Measurements from ENCODE around the gene NXT1.
A peak's percentile ranks its signal among the peaks of the same experiment; 100 is the strongest.
"Not testable (repeated sequence)": the region's sequence is repeated elsewhere in the genome, so short reads cannot be mapped to it uniquely, and the experiment has no call there.

Gene NXT1

DNA sequence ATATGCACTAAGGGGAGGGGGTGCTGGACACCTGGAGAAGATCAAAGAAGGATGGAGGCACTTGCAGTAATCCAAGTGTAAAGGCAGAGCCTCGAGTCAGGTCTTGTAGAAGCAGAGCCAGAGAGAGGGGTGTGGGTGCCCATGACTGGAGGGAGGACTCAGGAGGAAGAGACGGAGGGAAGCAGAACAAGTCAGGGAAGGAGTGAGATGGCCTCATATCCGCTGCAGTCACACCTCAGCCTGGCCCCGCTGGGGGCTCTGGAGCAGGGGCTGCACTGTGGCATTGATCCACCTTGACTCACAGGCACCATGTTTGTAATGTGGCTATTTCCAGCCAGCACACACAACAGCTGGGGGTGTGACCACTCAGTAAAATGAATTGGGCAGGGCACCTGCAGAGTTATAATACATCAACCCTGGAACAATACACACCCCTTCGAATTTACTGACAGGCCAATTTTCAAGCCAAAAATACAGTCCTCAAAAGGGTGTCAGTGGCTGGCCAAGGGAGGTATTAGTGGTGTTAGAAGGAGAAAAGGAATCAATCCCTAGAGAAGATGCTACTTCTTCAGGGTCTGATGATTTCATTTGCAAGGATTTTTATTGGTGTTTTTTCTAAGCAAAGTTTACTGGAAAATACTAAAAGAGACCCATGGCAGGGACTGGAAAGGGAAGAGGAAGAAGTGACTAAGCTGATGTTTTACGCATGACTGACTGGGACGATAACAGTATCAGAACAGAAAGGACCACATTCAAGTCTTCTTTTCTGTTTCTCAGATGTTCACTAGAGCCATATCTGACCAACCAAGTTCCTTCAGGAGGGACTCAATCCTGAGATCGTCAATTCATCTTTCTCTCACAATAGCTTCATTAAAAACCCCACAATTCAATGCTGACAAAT lies 18.9 kb upstream of the NXT1 start:
- DNase-seq: no peak

DNA sequence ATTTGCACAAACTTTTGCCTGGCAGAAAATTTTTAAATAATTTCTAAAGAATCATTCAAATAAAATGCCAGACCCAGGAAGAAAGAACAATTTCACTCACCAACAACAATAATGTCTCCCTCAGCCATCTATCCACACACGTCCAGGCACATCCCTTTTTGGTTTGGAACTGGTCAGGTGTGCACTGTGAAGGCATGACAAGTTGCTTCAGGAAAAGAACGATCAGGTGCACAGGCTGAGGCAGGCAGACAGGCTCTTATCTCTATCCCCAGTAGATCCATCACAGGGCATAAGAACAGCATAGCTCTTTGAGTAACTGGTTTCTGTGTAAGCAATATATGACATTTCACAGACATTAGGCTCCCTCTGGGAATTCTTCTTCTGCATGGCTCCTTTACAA lies 18.1 kb upstream of the NXT1 start:
- no peak for DNase-seq

- DNase-seq: no peak
These were observed 16.5 kb upstream of the NXT1 start for GRCh38 chr20:23334111-23334510.

DNA sequence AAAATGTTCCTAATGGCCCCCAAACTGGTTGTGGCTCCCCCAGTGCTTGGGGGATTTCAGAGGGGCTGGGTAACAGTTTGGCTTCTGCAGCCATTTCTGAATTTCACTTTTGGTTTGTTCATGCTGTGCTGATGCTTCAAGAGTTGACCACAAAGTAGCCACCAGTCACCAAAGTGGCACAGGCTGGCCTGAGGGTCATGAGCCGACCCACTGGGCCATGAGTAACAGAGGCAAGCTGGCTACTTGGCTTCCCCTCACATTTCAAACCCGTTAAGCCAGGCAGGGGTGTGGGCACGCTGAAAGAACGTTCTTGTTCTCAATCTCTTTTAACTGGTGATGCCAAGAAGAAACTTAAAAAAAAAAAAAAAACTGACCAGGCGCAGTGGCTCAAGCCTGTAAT lies 15.1 kb upstream of the NXT1 start:
- DNase-seq: no peak

GRCh38 chr20:23336476-23336875 lies 14.1 kb upstream of the NXT1 start:
- no peak for DNase-seq

DNA sequence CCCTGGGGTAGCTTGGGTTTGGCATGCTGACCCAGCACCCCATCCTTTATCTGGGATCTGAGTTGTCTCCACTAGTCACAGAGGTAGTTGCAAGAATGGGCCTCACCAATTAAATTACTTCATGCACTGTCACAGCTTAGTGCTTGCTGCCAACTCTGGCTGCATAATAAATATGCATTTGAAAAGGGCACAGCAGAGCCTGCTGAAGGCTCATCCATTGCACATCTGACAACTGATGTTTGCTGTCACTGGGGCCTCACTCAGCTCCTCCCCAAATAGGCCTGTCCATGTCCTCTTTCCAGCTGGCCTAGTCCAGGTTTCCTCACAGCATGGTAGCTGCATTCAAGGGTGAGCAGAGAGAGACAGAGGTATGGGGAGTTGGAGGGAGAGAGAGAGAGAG lies 13.3 kb upstream of the NXT1 start:
- no peak for DNase-seq

- no peak for DNase-seq
These were observed 10.6 kb upstream of the NXT1 start for GRCh38 chr20:23339986-23340385.

- no peak for DNase-seq
These were observed 10.1 kb upstream of the NXT1 start for GRCh38 chr20:23340524-23340923.

DNA sequence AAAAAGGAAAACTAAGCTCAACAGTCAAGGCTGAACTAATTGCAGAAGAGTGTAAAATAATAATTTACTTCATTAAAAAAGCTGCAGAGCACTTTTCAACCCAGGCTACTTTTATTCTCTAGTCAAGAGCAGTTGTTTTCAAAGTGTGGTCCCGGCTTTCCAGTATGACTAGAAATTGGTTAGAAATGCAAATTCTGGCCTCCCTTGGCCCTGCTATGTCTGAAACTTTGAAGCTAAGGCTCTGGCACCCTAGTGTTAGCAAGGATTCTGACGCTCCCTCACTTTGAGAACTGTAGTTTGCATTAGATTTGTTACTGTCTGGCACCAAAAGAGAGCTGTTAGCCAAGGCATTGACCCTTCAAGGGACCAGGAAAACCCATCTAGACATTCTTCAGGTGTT lies 9.5 kb upstream of the NXT1 start:
- no peak for DNase-seq

DNA sequence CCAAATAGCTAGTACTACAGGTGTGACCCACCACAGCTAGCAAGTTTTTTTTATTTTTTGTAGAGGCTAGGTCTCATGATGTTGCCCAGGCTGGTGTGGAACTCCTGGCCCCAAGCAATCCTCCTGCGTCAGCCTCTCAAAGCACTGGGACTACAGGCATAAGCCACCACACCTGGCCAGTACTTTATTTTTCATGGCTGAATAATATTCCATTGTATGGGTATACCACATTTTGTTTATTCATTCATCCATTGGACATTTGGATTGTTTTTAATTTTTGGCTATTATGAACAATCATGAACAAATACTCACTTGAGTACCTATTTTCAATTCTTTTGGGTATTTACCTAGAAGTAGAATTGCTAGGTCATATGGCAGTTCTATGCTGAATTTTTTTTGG lies 7.0 kb upstream of the NXT1 start:
- no peak for DNase-seq

DNA sequence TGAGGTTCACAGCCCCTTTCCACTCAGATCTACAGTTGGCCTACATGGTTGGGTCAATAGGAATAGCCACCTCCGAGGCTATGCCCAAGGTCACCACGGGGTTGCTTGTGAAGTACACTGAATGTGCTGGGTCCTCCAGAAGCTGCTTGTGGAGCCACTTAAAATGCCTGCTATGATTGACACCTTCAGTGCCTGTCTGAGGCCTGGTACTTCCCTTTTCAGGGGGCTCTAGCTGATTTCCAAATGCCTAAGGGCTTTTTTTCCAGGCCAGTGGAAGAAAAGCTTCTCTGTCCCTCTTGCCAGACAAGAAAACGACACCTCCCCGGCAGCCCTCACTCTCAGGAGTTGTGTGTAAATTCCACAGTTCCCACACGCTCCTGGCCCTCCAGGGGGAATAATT lies 6.3 kb upstream of the NXT1 start:
- no peak for DNase-seq

DNA sequence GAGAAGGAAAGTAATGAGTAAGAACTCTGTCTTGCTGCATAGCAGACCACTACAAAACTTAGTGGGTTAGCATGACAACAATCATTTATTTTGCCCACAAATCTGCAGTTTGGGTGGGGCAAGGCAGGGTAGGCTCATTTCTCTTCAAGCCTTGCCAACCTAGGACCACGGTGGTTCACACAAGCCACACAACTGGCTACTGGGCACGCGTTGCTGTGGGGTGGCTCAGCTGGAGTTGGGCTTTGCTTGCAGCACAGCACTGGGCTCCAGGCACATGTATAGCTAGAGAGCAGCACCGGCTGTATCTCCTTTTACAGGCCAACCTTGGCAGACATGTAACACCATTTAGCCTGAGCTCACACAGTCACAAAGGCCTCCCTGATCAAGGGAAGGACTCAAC lies 4.6 kb upstream of the NXT1 start:
- no peak for DNase-seq

- DNase-seq: no peak
These were observed 2.8 kb upstream of the NXT1 start for GRCh38 chr20:23347791-23348190.

DNA sequence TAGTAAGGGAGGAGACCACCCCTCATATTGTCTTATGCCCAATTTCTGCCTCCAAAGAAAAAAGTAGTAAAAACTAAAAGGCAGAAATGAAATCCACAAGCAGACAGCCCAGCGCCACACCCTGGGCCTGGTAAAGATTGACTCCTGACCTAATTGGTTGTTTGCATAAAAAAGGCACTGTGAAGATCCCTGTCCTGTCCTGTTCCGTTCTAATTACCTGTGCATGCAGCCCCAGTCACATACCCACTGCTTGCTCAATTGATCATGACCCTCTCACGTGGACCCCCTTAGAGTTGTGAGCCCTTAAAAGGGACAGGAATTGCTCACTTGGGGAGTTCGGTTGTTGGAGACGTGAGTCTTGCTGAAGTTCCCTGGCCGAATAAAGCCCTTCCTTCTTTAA lies 2.1 kb upstream of the NXT1 start:
- not testable (repeated sequence) for DNase-seq

- DNase-seq: no peak
These were observed 1.0 kb upstream of the NXT1 start for GRCh38 chr20:23349338-23350195.

GRCh38 chr20:23350904-23351838 lies 580 bp downstream of the NXT1 start:
- no peak for DNase-seq

DNA sequence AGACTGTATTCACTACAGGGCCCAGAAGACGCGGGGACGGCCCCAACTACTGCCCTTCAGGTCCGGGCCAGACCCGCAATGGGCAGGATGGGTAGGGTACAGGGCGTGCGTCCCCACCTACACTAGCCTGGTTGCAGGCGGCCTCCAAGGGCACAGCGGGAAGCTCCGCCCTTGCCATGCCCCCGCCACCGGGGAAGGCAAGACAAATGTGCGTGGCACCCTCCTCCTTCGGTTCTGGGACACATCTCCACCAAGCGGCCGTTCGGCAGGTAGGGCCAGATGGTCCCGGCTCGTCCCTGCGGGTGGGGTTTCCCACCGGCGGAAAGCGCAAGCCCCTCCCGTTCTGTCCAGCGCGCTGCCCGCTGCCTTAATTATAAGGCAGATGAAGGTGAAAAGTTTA lies 5.6 kb downstream of the NXT1 start:
- no peak for DNase-seq

GRCh38 chr20:23357767-23358562 lies 7.4 kb downstream of the NXT1 start:
- DNase-seq: peak; percentile 97

- DNase-seq: no peak
These were observed 7.9 kb downstream of the NXT1 start for GRCh38 chr20:23358563-23358906.

GRCh38 chr20:23358923-23359593 lies 8.5 kb downstream of the NXT1 start:
- DNase-seq: no peak

DNA sequence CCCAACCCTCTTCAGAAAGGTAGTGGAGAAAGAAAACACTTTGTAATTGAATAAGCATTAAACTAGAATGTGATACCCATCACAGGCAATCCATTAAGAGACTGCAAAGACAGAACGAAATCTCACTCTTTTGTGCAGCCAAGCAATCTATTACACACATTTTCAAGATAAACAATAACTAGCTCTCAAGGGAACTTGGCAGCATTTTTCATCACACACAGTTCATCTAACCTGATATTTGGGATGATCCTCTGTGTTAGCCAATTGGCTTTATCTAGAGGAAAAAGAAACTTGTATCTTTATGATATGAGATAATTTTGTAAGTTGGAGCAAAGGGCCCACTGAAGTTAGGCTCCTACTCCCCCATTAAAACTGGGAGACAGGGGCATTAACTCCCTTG lies 9.9 kb downstream of the NXT1 start:
- no peak for DNase-seq

GRCh38 chr20:23361119-23361475 lies 10.5 kb downstream of the NXT1 start:
- DNase-seq: no peak

Data from NCI-H1417 treated with DMSO at 0.1 percent for 48 hours (cell line).